Endothelial cell of umbilical vein (primary cell): ENCODE measurements around the gene NCLN. TPM values are rescaled to one million over a fixed set of nuclear protein-coding genes. Genes with fewer than 3 reads are reported as not detected.

Experiments
- BruUV-seq: library from RNA; stranded (reverse); fragments of 400-500 nt; replicated peaks from 2 replicates; lab custom pipeline; 2021; lab: Mats Ljungman, UMichigan
- CTCF ChIA-PET: fragments of 300-600, 350-600 bp; sonication (Branson Sonifier 250); formaldehyde crosslinking; loops from one replicate; lab custom pipeline; 2021; ENCODE audit warnings: antibody characterized with exemption, inconsistent platforms; lab: Charles Lee
- POLR2A ChIA-PET: fragments of 300-600, 350-600 bp; sonication (Branson Sonifier 250); formaldehyde crosslinking; loops from one replicate; lab custom pipeline; 2021; ENCODE audit warnings: antibody characterized with exemption, inconsistent platforms; lab: Charles Lee
- DNase-seq: peaks from one replicate; pipeline ENCODE4 v3.0.0-alpha.2; 2011; ENCODE audit warnings: low read depth, low spot score
- FAIRE-seq: peaks from 2 replicates; lab custom pipeline; 2011; peaks lifted over from hg19 to GRCh38; lab: Jason Lieb, UNC
- H2AFZ ChIP-seq: 2 replicates; pipeline ENCODE4 v1.6.0; 2012; ENCODE audit warnings: low read depth, low read length, control low read depth, inconsistent platforms
- H3K27ac ChIP-seq: 2 replicates; pipeline ENCODE4 v1.5.1; 2011; ENCODE audit warnings: low read depth, mild to moderate bottlenecking, control low read depth, low read length, moderate library complexity; ENCODE audit not compliant: insufficient read depth
- H3K27me3 ChIP-seq, 2 experiments: 2 replicates each; pipeline versions ENCODE4 v1.6.0 to v1.6.1; 2011; ENCODE audit warnings: low read length in 2 of 2, mixed read lengths in 1 of 2; ENCODE audit not compliant: control insufficient read depth in 2 of 2, insufficient read depth in 2 of 2
- H3K36me3 ChIP-seq, 2 experiments: 2 replicates in 1 of 2; 3 replicates in 1 of 2; pipeline ENCODE4 v1.5.1; 2011; ENCODE audit warnings: low read length in 2 of 2, mild to moderate bottlenecking in 1 of 2, moderate library complexity in 1 of 2; ENCODE audit not compliant: control insufficient read depth in 2 of 2, insufficient read depth in 2 of 2; ENCODE audit errors: extremely low read depth in 1 of 2
- H3K4me1 ChIP-seq: 3 replicates; pipeline ENCODE4 v1.5.1; 2011; ENCODE audit warnings: mild to moderate bottlenecking, low read length; ENCODE audit not compliant: control insufficient read depth, insufficient read depth; ENCODE audit errors: extremely low read depth
- H3K4me2 ChIP-seq: 2 replicates; pipeline ENCODE4 v1.6.1; 2011; ENCODE audit warnings: low read length, control low read depth, mixed read lengths; ENCODE audit not compliant: insufficient read depth
- H3K4me3 ChIP-seq, 3 experiments: fragments of 200-600 bp in 1 of 3; sonication (generic), shearing (Covaris generic) in 1 of 3; replicated peaks in 1 of 3; 2 replicates each; pipeline ENCODE4 v1.5.1; 2011 to 2016; ENCODE audit warnings: control low read depth in 3 of 3, low read length in 3 of 3, mild to moderate bottlenecking in 2 of 3, inconsistent platforms in 1 of 3, low read depth in 1 of 3, moderate library complexity in 1 of 3; ENCODE audit not compliant: insufficient read depth in 1 of 3
- H3K79me2 ChIP-seq: 2 replicates; pipeline ENCODE4 v1.6.0; 2012; ENCODE audit warnings: low read length, inconsistent platforms; ENCODE audit not compliant: control insufficient read depth, insufficient read depth
- H3K9ac ChIP-seq: replicated peaks from 2 replicates; pipeline ENCODE3; 2011; ENCODE audit warnings: low read length, control low read depth; ENCODE audit not compliant: insufficient read depth; ENCODE audit errors: extremely low read depth
- H3K9me1 ChIP-seq: replicated peaks from 3 replicates; pipeline ENCODE4 v1.6.0; 2011; ENCODE audit warnings: mild to moderate bottlenecking, low read length; ENCODE audit not compliant: control insufficient read depth, insufficient read depth; ENCODE audit errors: extremely low read depth
- H3K9me3 ChIP-seq: replicated peaks from 2 replicates; pipeline ENCODE4 v1.5.1; 2012; ENCODE audit warnings: low read length, inconsistent platforms; ENCODE audit not compliant: control insufficient read depth, insufficient read depth
- H4K20me1 ChIP-seq: replicated peaks from 2 replicates; pipeline ENCODE3; 2011; ENCODE audit warnings: mild to moderate bottlenecking, low read length; ENCODE audit not compliant: control insufficient read depth, insufficient read depth; ENCODE audit errors: extremely low read depth
- CTCF ChIP-seq, 2 donors: IDR thresholded peaks; 1 replicate in 1 of 2; 2 replicates in 1 of 2; pipeline ENCODE4 v1.5.1; 2011; ENCODE audit warnings: low read length in 2 of 2, mild to moderate bottlenecking in 2 of 2, moderate library complexity in 2 of 2, control low read depth in 1 of 2, inconsistent platforms in 1 of 2, low read depth in 1 of 2; ENCODE audit not compliant: insufficient read depth in 1 of 2; ENCODE audit errors: extremely low read depth in 1 of 2
- EZH2 ChIP-seq: IDR thresholded peaks from 2 replicates; pipeline ENCODE4 v1.6.1; 2012; ENCODE audit warnings: borderline replicate concordance, low read depth, mild to moderate bottlenecking, moderate library complexity, low read length, inconsistent platforms; ENCODE audit not compliant: severe bottlenecking
- FOS ChIP-seq: IDR thresholded peaks from 2 replicates; pipeline ENCODE4 v1.6.1; 2011; ENCODE audit warnings: mild to moderate bottlenecking, low read length, moderate library complexity, borderline replicate concordance; ENCODE audit not compliant: insufficient read depth
- GATA2 ChIP-seq: IDR thresholded peaks from 2 replicates; pipeline ENCODE4 v1.7.0; 2011; ENCODE audit warnings: low read depth, mild to moderate bottlenecking, moderate library complexity, mixed read lengths, low read length; ENCODE audit not compliant: insufficient read length, insufficient read depth
- JUN ChIP-seq: IDR thresholded peaks from 2 replicates; pipeline ENCODE4 v1.6.1; 2011; ENCODE audit warnings: borderline replicate concordance, low read depth; ENCODE audit not compliant: insufficient read length, insufficient read depth
- MYC ChIP-seq: IDR thresholded peaks from one replicate; pipeline ENCODE4 v1.6.1; 2011; ENCODE audit warnings: mild to moderate bottlenecking, low read depth, low read length
- POLR2A ChIP-seq: IDR thresholded peaks from 2 replicates; pipeline ENCODE4 v1.6.1; 2012; ENCODE audit warnings: low read depth, mild to moderate bottlenecking, control low read depth, low read length
- POLR2AphosphoS5 ChIP-seq: IDR thresholded peaks from 2 replicates; pipeline ENCODE4 v1.6.1; 2012; ENCODE audit warnings: low read depth, mild to moderate bottlenecking, control low read depth, low read length, moderate library complexity; ENCODE audit not compliant: insufficient read depth
- dilution Hi-C: fragments of 300-500 bp; cut with MboI; formaldehyde crosslinking; loops from one replicate; pipeline ENCODE4 v1.15.0; 2019; ENCODE audit warnings: low sequenced_read_pairs; ENCODE audit not compliant: extremely low pct_ligation_motif_present
- intact Hi-C: fragments of 100-400 bp; cut with micrococcal nuclease; formaldehyde crosslinking; loops from one replicate; pipeline ENCODE4 v1.10.0; 2022
- polyA plus RNA-seq, 4 experiments: library from polyadenylated mRNA; depleted of rRNA in 3 of 4; stranded (reverse) in 3 of 4; unstranded in 1 of 4; fragments of >200 nt; gene quantifications; 2 replicates each; pipeline versions ENCODE4 v1.2.1 to v1.2.3, GENCODE V29; 2011 to 2012; ENCODE audit warnings: missing spikeins in 1 of 4
- total RNA-seq: library from RNA; stranded (reverse); gene quantifications from 2 replicates; pipeline ENCODE4 v1.2.3, GENCODE V29; 2021
- TF ChIP-seq, protein P1 (sequence below): IDR thresholded peaks from 2 replicates; pipeline ENCODE4 v1.6.1; 2011; ENCODE audit not compliant: insufficient read depth, insufficient read length

NCLN gene
- total and polyA plus RNA-seq, 2 donors (not counting 3 experiments of a cell fraction or from before 2014, with no cell fraction given), result 97.2 to 102 TPM

DNA sequence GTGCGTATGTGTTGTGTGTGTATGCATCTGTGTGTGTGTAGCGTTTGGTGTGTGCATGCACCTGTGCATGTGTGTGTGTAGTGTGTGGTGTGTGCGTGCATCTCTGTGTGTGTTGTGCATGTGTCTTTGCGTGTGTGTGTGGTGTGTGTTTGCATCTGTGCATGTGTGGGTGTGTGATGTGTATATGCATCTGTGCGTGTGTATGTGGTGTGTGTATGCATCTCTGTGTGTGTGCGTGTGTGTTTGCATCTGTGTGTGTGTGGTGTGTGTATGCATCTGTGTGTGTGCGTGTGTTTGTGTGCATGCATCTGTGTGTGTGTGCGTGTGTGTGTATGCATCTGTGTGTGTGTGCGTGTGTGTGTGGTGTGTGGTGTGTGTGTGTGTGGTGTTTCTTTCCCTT is 59.3 kb downstream of the NCLN start:
- no peak overlapping the region for H3K4me2 ChIP-seq

More for the DNA sequence above, 59.3 kb downstream of the NCLN start:
- no peaks in the 10 kb centered on the region for H4K20me1 ChIP-seq
- no peak overlapping the region for H3K27ac ChIP-seq
- no peaks in the 10 kb centered on the region for H3K36me3 ChIP-seq
- H3K4me1 ChIP-seq, result no peaks in the 10 kb centered on the region
- no peak overlapping the region for H3K4me3 ChIP-seq
- TF ChIP-seq POLR2AphosphoS5 (no peak), FOS (no peak), POLR2A (no peak), MYC (no peak), EZH2 (no peak), JUN (no peak), GATA2 (no peak), CTCF (IDR thresholded peaks at IDR 0.05; ENCODE audit: extremely low read depth in 1 of 2, insufficient read depth in 1 of 2, low read depth in 1 of 2, low read length in 2 of 2) (no peak)
- TF ChIP-seq, protein P1, sequence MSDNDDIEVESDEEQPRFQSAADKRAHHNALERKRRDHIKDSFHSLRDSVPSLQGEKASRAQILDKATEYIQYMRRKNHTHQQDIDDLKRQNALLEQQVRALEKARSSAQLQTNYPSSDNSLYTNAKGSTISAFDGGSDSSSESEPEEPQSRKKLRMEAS, result no peak
- ChIA-PET CTCF (no interaction called here), POLR2A (no interaction called here)
- no peak overlapping the region for H2AFZ ChIP-seq
- H3K9ac ChIP-seq, result no peak overlapping the region
- H3K27me3 ChIP-seq, result no peaks in the 10 kb centered on the region
- BruUV-seq, result no TSS peak
- H3K79me2 ChIP-seq, result no peaks in the 10 kb centered on the region
- intact Hi-C loops (no loop called here), dilution Hi-C loops (no loop called here)
- FAIRE-seq (no peak), DNase-seq (no peak)
- H3K9me1 ChIP-seq, result no peaks in the 10 kb centered on the region
- H3K9me3 ChIP-seq, result no peaks in the 10 kb centered on the region
